CD4-positive, alpha-beta T cell treated with Interleukin-4 for 1 hour (primary cell): ENCODE results near the gene MAN1B1.

Experiments used
- DNase-seq, 2 donors: peaks; one replicate each; pipeline ENCODE4 v3.0.0-alpha.2; 2020 to 2022

MAN1B1 gene

DNA sequence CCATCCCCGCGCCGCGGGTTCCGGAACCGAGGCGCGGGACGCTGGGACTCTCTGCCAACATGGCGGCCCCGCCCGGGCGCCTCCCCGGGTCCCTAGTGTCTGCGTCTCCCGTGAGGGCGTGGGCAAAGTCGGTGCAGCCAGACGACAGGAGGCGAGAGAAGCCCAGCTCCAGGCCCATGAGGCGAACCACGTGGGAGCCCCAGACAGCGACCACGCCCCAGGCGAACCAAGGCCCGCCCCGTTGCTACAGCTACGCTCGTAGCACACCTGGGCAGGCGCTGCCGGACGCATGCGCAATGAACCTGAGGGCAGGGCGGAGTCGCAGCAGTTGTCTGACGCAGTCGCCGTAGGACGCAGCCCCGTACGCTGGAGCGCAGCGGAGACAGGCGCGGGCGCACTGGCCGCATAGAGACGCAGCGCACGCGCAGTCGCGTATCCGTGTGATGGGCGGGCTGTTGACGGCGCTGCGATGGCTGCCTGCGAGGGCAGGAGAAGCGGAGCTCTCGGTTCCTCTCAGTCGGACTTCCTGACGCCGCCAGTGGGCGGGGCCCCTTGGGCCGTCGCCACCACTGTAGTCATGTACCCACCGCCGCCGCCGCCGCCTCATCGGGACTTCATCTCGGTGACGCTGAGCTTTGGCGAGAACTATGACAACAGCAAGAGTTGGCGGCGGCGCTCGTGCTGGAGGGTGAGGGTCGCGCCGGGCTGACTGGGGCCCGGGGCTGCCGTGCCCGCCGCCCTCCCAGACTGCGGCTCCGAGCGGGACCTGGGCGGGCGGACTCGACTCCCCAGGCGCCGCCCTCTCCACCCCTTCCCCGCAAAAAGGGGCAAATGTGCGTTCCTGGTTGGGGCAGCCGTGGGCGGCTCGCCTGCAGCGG lies at the start of gene MAN1B1:
Gene MAN1B1, plus strand, starts transcription at position 455 of the 878 bp plus-strand sequence. Its CDS starts 15 bp downstream, at position 470.
- peak; percentile 99 to 100 for DNase-seq

DNA sequence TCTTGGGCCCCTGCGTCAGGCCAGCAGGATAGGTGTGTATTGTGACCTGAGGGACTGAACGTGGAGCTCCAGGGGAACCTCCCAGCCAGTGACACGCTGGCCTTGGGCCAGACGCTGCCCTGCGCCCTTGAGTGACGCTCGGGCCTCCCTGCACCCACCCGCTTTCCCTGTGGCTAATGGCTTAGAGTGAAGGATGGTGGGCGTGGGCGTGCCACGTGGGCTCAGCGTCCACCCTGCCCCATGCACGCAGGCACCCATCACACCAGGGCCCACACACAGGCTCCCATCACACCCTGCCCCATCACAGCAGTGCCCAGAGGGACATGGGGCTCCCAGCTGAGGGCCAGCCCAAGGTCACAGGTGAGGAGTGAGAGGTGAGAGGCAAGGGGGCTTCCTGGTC lies 49.8 kb upstream of the MAN1B1 start:
- no peak for DNase-seq

DNA sequence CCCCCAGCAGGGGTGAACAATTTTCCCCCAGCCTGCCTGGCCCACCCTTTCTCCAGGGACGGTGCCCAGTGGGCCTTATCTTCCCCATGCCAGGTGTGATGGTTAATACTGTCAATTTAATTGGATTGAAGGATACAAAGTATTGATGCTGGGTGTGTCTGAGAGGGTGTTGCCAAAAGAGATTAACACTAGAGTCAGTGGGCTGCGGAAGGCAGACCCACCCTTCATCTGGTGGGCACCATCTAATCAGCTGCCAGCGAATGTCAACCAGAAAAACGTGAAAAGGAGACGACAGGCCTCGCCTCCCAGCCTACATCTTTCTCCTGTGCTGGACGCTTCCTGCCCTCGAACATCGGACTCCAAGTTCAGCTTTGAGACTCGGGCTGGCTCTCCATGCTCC lies 49.3 kb upstream of the MAN1B1 start:
- no peak for DNase-seq

DNA sequence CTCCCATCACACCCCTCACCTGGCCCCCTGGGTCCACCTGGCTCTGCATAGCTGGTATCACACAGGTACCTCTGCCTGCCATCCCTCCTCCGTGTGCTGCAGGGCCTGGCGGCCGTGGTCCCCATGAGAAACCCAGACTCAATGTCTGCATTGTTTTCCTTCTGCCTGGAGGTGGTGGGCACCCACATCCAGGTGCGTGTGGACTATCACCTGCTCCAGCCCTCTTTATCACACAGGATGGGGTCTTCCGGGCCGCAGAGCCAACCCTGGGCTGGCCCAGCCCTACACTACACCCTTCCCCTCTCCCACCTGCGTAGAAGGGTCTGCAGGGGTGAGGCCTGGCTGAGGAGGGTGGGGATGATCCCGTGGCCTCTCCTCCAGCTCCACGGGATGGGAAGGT lies 47.9 kb upstream of the MAN1B1 start:
- no peak for DNase-seq

DNA sequence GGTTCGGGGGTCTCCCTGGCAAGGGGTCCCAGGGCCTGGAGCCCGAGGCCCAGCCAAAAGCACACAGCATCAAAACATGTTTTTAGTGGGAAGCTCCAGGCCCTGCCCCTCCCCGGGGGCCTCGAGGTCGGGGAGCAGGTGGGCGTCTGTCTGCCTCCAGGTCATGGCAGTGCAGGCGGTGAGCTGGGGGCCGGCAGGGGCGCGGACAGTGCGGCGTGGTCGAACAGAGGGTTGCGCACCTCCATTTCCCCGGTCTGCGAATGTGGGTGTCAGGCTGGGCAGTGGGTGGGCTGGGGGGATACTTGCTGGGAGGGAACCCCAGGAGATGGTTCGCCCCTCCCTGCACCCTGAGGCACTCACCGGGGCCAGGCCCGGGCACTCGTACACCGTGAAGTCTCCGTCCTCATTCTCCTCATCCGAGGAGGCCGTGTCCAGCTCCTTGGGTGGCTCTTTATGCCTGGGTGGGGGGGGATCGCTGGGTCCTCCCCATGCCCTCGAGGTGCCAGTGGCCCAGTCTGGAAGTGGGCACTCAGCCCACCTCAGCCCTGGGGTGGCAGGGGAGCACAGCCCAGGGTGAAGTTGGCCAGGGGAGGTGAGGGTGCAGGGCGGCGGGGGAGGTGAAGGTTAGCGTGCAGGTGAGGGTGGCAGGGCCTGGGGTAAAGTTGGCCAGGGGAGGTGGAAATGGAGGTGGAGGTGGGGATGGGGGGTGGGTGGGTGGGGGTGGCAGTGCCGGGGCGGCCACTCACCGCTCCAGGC lies 47.0 kb upstream of the MAN1B1 start:
- no peak for DNase-seq

DNA sequence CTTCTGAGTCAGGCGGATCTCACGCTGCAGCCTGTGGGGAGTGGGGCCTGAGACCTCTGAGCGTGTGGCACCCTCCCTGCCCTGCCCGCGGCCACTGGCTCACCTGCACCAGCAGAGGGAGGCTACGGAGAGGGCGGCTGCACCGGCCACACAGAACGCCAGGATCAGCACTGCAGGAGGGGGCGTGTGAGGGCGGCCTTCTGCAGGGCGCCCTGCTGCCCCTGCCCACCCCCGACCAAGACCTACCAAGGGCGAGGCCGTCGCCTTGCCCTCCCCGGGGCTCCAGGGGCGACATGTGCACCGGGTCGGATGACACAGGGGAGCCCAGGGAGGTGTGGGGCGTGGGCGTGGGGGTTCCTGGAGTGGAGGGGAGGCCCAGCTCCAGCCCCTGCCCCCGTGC lies 46.2 kb upstream of the MAN1B1 start:
- no peak for DNase-seq

DNA sequence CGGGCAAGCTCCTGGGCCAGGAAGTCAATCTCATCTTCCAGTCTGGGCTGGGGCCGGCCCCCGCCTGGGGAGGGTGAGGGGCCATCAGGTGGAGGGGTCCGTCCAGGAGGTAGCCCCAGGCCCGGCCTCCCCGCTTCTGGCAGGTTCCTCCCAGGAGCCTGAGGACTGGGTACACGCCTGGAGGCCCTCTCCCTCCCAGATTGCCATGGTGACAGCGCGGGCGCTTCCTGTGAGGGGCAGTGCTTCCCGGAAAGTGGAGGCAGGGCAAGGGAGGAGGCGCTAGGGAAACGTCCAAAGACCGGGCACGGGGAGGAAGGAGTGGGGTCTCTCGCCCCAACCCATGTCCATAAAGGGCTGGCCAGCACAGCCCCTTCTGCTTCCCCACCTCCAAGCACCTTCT lies 45.7 kb upstream of the MAN1B1 start:
- no peak for DNase-seq

DNA sequence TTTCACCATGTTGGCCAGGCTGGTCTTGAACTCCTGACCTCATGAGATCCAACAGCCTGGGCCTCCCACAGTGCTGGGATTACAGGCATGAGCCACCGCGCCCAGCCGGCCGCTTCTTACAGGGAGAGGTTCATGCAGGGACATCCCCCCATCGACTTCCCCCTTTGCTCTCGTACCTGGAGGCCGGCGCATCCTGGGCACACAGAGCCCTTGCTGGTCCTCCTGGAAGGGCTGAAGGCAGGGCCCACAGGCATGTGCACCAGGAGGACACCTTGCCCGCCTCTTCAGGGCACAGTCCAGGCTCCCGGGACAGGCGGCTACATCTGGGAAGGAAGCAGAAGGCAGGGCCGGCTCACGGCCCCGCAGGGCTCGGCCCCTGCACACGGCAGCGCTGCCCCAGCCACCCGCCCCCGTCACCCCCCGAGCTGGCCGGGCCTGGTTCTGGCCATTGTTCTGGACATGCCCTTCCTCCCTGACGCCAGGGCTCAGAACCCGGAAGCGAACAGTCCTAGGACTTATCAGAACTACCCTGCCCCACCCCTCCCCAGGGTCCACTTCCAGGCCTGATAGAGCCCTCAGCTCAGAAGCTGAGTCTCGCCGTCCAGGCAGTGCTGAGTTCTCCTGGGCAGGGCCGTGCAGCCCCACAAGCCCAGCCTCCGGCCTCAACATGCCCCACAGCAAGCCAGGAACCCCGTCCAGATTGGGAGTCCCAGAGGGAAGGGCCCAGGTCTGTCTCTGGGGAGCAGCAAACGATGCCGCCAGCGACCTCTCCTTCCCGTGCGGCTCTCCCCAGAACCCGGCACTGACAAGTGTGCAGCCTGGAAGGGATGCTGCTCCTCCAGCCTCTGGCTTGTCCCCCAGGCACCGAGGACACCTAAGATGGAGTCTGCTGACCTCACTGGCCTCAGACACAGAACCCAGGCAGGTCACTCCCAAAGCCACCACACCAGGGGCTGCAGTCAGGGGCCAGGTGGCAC lies 43.7 kb upstream of the MAN1B1 start:
- DNase-seq: no peak

DNA sequence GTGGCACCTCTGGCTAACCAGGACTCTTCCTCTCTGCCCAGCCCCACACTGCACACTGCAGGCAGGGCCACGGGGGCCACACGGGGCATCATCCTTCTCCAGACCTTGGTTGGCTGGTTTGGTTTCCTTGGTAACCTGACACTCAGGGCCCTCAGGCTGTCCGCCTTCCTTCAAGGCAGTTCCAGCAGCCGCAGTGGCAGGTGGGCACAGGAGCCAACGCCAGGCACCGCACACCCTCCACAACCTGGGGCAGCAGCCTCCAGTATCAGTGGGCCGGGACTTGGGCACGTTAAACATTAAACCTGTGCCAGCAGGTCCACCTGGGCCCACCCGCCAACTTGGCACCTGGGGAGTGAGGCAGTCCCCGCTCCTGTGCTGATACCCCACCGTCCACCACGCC lies 42.7 kb upstream of the MAN1B1 start:
- no peak for DNase-seq

DNA sequence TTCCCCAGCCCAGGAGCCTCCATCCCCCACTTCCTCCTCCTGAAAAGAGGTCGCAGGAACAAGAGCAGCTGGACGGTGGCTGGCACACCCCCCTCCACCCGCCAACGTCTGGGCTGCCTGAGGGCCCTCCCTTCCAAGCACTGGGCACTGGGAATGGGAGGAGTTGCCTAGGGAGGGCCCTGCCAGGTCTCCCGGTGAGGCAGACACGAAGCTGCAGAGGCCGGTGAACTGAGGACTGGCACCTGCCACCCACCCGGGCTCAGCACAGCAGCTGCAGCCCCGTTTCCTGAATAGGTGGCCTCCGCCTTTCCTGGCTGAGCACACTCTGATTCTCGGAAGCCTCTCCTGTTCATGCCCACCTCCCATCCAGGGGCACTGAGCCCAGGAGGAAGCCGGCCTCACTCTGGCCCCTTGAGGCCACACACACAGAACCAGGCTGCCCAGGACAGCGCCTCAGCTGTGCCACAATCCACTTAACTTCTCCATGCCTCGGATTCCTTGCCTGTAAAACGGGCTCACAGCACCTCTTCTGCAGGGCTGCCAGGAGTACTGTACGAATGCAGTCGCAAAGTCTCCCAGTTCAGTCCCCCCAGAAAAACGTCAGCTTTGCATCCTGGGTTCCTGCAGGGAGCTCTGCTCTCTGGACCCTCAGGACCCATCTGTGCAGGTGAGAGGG lies 42.1 kb upstream of the MAN1B1 start:
- no peak for DNase-seq

DNA sequence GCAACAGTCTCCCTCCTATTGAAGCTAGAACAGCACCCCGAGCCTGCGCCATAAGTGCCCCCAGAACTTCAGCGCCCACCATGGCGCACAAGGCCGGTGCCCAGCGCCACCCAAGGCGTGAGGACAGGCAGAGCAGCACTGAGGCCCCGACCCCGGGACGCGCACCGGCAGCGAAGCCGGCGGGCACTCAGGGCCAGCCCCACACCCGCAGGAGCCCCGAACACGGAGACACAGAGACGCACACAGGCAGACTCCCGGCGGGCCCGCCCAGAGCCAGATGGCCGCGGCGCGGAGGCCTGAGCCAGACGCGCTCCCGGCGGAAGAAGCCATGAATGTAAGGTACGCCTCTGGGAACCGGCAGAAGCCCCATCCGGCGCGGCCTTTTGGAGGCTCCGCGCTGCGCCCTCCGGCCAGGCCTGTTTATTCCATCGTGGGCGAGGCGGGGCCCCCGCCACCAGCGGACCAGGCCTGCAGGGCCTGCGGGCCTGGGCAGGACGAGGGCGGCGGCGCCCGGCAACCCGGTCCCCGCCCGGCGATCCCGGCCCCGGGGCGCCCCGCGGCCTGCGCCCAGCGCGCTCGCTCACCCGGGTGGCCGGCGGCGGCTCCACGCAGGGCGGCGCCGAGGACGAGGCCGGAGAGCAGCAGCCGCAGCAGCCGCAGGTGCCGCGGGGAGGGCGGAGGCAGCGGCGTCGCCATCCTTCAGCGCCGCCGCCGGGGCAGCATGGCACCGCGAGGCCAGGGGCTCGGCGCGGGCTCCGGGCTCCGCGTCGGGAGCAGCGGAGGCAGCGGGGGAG lies 41.3 kb upstream of the MAN1B1 start:
- no peak for DNase-seq

DNA sequence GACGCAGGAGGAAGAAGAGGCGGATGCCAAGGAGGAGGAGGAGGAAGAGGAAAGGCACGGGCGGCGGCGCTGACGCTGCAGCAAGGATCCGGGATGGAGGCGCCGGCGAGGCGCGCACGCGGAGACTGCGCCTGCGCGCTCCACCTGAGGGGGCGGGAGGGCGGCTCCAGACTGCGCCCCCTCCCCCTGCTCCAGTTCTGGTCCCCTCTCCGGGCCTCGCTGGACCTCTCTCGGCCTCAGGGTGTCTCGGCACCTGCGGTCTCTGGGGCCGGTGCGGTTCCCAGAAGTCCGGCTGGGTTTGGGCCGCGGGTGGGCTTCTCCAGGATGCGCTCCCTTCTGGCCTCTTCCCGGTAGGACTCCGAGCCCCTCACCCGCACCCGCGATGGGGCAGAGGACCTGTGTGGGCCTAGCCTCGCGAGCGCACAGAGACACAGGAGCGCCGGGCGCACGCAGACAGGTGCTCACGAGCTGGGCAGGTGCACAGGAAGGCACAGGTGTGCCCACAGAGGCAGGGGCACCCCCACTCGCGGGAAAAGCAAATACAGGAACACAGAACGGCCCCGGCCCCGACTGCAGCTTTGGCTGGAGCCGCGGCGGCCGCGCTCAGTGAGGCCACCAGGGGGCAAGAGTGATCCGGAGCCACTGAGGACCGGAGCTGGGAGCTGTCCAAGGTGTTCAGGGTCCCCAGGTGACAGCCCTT lies 40.5 kb upstream of the MAN1B1 start, which contains the start of gene NPDC1:
Gene NPDC1, minus strand, starts transcription at position 90 of the 700 bp plus-strand sequence. CDS start 188 bp downstream, outside the sequence.
- DNase-seq: peak; percentile 81 to 83

DNA sequence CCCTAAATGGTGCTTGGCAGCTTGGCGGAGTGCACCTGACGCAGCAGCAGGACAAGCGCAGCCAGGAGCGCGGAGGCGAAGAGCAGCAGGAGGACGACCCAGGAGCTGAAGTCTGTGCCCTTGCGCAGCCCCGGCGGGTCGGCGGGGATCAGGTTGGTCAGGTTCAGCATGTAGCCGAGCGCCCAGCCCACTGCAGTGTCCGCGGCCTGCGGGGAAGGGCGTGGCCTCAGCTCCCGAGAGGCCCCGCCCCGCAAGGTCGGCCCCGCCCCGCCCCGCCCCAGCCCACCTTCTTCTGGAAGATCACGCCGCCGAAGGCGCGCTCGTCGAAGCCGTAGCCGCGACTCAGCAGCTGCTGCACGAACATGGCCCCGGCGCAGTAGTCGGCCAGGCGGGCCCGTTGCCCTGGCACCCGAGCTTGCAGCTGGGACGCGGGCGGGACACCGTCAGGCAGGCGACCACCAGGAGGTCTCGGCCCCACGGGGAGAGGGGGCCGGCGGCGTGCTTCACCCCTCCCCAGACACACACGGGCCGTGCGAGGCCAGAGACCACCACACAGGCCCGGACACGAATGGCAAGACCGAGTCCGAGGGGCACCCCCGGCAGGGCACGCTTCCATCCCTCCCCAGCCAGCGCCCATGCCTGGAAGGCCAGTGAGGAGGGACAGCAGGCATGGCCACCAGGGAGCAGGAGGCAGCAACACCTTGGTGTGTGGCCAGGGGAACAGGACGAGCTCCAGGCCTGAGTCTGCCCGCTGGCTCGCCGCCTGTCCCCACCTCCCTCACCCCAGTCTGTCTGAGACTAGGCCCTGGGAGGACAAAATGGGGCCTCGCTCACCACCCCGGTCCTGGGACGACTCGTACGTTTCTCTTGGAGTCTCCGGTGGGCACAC lies 37.9 kb upstream of the MAN1B1 start:
- DNase-seq: no peak

DNA sequence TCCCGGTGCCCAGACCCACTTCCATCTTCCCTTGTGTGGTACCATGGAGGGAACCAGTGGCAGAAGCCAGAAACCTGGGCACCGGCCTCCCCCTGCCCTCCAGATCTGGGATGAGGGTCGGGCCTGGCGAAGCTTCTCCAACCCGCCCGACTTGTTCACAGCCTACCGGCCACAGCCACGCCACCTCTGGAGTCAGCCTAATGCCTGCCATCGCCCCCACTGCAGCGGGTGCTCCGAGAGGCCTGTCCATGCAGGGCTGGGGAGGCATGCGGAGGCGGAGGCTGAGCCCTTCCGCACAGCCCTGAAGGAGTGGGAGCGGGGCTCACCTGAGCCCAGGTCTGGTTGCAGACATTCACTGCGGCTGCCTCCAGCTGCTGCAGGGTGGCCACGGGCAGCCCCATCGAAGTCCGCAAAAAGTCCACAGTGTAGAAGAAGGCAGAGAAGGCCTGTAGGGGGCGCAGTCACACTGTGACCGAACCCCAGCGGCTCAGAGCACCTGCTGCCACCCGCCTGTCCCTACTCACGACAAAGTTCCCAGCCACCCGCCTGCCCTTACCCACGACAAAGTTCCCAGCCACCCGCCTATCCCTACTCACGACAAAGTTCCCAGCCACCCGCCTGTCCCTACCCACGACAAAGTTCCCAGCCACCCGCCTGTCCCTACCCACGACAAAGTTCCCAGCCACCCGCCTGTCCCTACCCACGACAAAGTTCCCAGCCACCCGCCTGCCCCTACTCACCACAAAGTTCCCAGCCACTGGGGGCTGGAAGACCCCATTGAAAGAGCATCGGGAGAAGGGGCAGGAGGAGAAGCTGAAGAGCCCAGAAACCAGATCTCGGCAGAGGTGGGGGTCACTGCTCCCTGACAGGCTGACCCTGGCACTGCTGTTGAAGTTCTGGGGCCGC lies 37.0 kb upstream of the MAN1B1 start:
- DNase-seq: peak; percentile 49 to 66

DNA sequence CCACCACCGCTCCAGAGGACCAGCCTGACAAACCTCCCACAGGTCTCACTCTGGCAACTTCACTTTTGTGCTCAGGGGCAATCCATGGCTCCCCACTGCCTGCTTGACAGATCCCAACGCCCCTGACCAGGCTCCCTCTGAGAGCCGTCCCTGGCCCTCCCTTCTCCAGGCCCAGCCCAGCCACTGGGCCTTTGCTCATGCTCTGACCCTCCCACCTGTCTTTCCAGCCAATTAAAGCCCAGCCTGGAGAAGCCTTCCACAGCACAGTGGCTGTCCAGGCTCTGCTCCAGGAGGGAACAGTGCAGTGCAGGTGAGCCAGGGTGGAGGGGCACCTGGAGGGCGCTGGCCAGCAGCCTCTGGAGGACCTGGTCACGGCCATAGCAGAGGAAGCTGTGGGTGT lies 36.2 kb upstream of the MAN1B1 start:
- DNase-seq: no peak

DNA sequence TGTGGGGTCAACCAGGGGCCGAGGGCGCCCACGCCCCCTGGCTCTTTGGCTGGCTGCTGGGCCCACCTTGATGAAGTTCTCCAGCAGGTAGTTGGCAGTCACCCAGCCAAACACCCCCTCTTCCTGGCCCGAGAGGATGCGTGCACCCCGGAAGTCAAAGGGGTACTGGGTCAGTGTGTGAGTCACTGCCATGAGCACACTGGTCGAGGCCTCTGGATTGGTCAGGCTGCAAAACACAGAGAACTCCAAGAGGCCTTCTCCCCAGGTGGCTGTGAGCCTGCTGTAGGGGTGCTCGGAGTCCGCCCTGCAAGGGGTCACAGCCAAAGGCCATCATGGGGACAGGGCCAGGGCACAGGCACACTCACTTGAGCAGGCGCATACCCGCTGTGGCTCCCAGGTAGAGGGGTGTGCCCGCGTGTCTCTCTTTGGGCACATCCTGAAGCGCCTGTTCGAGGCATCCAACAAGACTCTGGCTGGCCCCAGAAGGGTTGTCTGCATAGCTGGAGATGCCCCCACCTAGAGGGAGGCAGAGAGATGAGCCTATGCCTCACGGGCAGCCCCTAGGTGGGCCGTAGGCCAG lies 35.5 kb upstream of the MAN1B1 start:
- no peak for DNase-seq

DNA sequence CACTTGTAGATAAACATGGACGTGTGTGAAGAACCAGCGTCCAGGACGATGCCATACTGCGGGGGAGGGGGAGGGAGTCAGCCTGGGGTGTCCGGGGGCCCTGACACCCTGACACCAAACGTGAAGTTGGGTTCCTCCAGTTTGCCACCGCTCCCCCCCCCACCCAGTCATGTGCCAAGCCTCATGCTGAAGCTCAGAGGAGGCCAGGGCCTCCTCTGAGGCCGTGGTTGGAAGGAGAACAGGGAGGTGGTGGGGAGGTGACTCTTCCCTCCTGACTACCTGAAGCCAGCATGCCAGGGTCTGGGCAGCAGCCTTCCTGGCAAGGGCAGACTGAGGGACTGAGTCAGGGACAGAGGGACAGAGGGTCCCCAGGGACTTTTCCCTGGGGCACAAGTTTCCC lies 34.5 kb upstream of the MAN1B1 start:
- no peak for DNase-seq
